ENCODE data around the gene PCSK1N. TPM values are rescaled to one million over a fixed set of nuclear protein-coding genes. Genes with fewer than 3 reads are reported as not detected.

Gene PCSK1N
- total RNA-seq, 1 experiment from 2014 or later: 19.5 TPM

GRCh38 chrX:48794340-48794910, 41.0 kb downstream of the PCSK1N start:
- no peaks in the 10 kb centered on the region for H3K27me3 ChIP-seq (replicated peaks; ENCODE audit: control insufficient read depth, insufficient read depth, low read length)
- ChIA-PET POLR2A (no interaction called here), CTCF (no interaction called here)
- Mint-ChIP-seq H3K9me3 (ENCODE audit: unreplicated experiment) (no peaks in the 10 kb centered on the region), H3K4me3 (ENCODE audit: unreplicated experiment) (peak overlapping the region; percentile 48), H3K27me3 (ENCODE audit: insufficient read depth, unreplicated experiment) (no peaks in the 10 kb centered on the region), H3K4me1 (ENCODE audit: low read depth, unreplicated experiment) (peaks cover 11% of the 10 kb centered on the region), H3K36me3 (ENCODE audit: insufficient read depth, unreplicated experiment) (no peaks in the 10 kb centered on the region), H3K27ac (ENCODE audit: unreplicated experiment) (peak overlapping the region; percentile 76)
- no peak overlapping the region for H3K4me3 ChIP-seq (ENCODE audit: low read depth, low read length)
- TF ChIP-seq CTCF (IDR thresholded peaks at IDR 0.05; ENCODE audit: insufficient read depth in 1 of 2, low read depth in 1 of 2, low read length in 1 of 2, severe bottlenecking in 1 of 2, unreplicated experiment in 1 of 2): no peak
- H3K36me3 ChIP-seq (ENCODE audit: control insufficient read depth, insufficient read depth, low read length): no peaks in the 10 kb centered on the region
- peaks cover 18% of the 10 kb centered on the region for H3K4me1 ChIP-seq
- DNase-seq: no peak
- no TSS peak for BruUV-seq (replicated peaks)
- intact Hi-C loops (cut with micrococcal nuclease; ENCODE audit: unreplicated experiment): no loop called here
- no peaks in the 10 kb centered on the region for H3K9me3 ChIP-seq

GRCh38 chrX:48793935-48794334, 41.5 kb downstream of the PCSK1N start:
- intact Hi-C loops (cut with micrococcal nuclease; ENCODE audit: unreplicated experiment): no loop called here
- H3K27ac Mint-ChIP-seq (ENCODE audit: unreplicated experiment): peak overlapping the region; percentile 76

GRCh38 chrX:48792219-48792618, 43.2 kb downstream of the PCSK1N start:
- no peaks in the 10 kb centered on the region for H3K27me3 Mint-ChIP-seq (ENCODE audit: insufficient read depth, unreplicated experiment)
- peaks cover 6% of the 10 kb centered on the region for H3K36me3 Mint-ChIP-seq (ENCODE audit: insufficient read depth, unreplicated experiment)
- no peak for DNase-seq
- no peak overlapping the region for H3K4me3 Mint-ChIP-seq (ENCODE audit: unreplicated experiment)
- Histone ChIP-seq H3K4me1 (peaks cover 18% of the 10 kb centered on the region), H3K9me3 (no peaks in the 10 kb centered on the region), H3K4me3 (ENCODE audit: low read depth, low read length) (no peak overlapping the region), H3K36me3 (ENCODE audit: control insufficient read depth, insufficient read depth, low read length) (no peaks in the 10 kb centered on the region), H3K27me3 (replicated peaks; ENCODE audit: control insufficient read depth, insufficient read depth, low read length) (no peaks in the 10 kb centered on the region)
- ChIA-PET POLR2A (no interaction called here), CTCF (no interaction called here)
- H3K4me1 Mint-ChIP-seq (ENCODE audit: low read depth, unreplicated experiment): peaks cover 18% of the 10 kb centered on the region
- no peak for TF ChIP-seq CTCF (IDR thresholded peaks at IDR 0.05; ENCODE audit: insufficient read depth in 1 of 2, low read depth in 1 of 2, low read length in 1 of 2, severe bottlenecking in 1 of 2, unreplicated experiment in 1 of 2)
- H3K9me3 Mint-ChIP-seq (ENCODE audit: unreplicated experiment): no peaks in the 10 kb centered on the region
- intact Hi-C loops (cut with micrococcal nuclease; ENCODE audit: unreplicated experiment): no loop called here
- BruUV-seq (replicated peaks): no TSS peak
- no peak overlapping the region for H3K27ac Mint-ChIP-seq (ENCODE audit: unreplicated experiment)

More at GRCh38 chrX:48793935-48794334, 41.5 kb downstream of the PCSK1N start:
- no peak overlapping the region for H3K4me3 ChIP-seq (ENCODE audit: low read depth, low read length)
- no peaks in the 10 kb centered on the region for H3K36me3 ChIP-seq (ENCODE audit: control insufficient read depth, insufficient read depth, low read length)
- Mint-ChIP-seq H3K36me3 (ENCODE audit: insufficient read depth, unreplicated experiment) (peaks cover 2% of the 10 kb centered on the region), H3K27me3 (ENCODE audit: insufficient read depth, unreplicated experiment) (no peaks in the 10 kb centered on the region), H3K4me3 (ENCODE audit: unreplicated experiment) (no peak overlapping the region), H3K4me1 (ENCODE audit: low read depth, unreplicated experiment) (peaks cover 12% of the 10 kb centered on the region), H3K9me3 (ENCODE audit: unreplicated experiment) (no peaks in the 10 kb centered on the region)
- H3K4me1 ChIP-seq: peaks cover 18% of the 10 kb centered on the region
- H3K27me3 ChIP-seq (replicated peaks; ENCODE audit: control insufficient read depth, insufficient read depth, low read length): no peaks in the 10 kb centered on the region
- CTCF ChIA-PET: no interaction called here
- no peak for TF ChIP-seq CTCF (IDR thresholded peaks at IDR 0.05; ENCODE audit: insufficient read depth in 1 of 2, low read depth in 1 of 2, low read length in 1 of 2, severe bottlenecking in 1 of 2, unreplicated experiment in 1 of 2)
- POLR2A ChIA-PET: no interaction called here
- no TSS peak for BruUV-seq (replicated peaks)
- no peak for DNase-seq
- no peaks in the 10 kb centered on the region for H3K9me3 ChIP-seq

All from Caco-2 (cell line).